ENCODE measurements around the gene BTBD6. TPM values are rescaled to one million over a fixed set of nuclear protein-coding genes. Genes with fewer than 3 reads are reported as not detected.

BTBD6 gene
- total and polyA plus RNA-seq, 2 donors (not counting 1 experiment from before 2014, with no cell fraction given) = 31.9 to 49.9 TPM

GRCh38 chr14:105256292-105256960 lies 8.1 kb downstream of the BTBD6 start:
- Histone ChIP-seq H3K79me2 (ENCODE audit: control insufficient read depth, insufficient read depth, low read length) (no peaks in the 10 kb centered on the region), H3K4me1 (ENCODE audit: control insufficient read depth, extremely low read depth, insufficient read depth, low read length) (peaks cover 2% of the 10 kb centered on the region), H2AFZ (ENCODE audit: low read length) (no peak overlapping the region), H3K9ac (ENCODE audit: insufficient read depth, low read length) (no peak overlapping the region), H3K4me3 (replicated peaks in 1 of 4; ENCODE audit: control extremely low read depth in 1 of 4, insufficient read depth in 1 of 4, low read depth in 3 of 4, low read length in 4 of 4) (no peak overlapping the region), H4K20me1 (ENCODE audit: control insufficient read depth, extremely low read depth, insufficient read depth, low read length) (no peaks in the 10 kb centered on the region), H3K27me3 (ENCODE audit: control insufficient read depth, insufficient read depth, low read length) (no peaks in the 10 kb centered on the region), H3K4me2 (ENCODE audit: extremely low read depth, insufficient read depth, low read length) (no peak overlapping the region), H3K27ac (ENCODE audit: insufficient read depth, low read length) (no peak overlapping the region), H3K36me3 (ENCODE audit: control insufficient read depth, insufficient read depth, low read length) (peaks cover 5% of the 10 kb centered on the region), H3K9me3 (ENCODE audit: control insufficient read depth, insufficient read depth, low read depth, low read length) (no peaks in the 10 kb centered on the region)
- DNase-seq (ENCODE audit: low read depth in 2 of 2) = no peak
- TF ChIP-seq EZH2 (IDR thresholded peaks at IDR 0.05; ENCODE audit: low read length, missing control alignments) (no peak), CTCF (conservative IDR thresholded peaks at IDR 0.05 in 1 of 2, IDR thresholded peaks at IDR 0.05 in 1 of 2; ENCODE audit: low read depth in 1 of 2, low read length in 2 of 2) (no peak)

- no peaks in the 10 kb centered on the region for H3K9me3 ChIP-seq (ENCODE audit: control insufficient read depth, insufficient read depth, low read depth, low read length)
- H3K79me2 ChIP-seq (ENCODE audit: control insufficient read depth, insufficient read depth, low read length) = no peaks in the 10 kb centered on the region
- no peak overlapping the region for H3K4me3 ChIP-seq (replicated peaks in 1 of 4; ENCODE audit: control extremely low read depth in 1 of 4, insufficient read depth in 1 of 4, low read depth in 3 of 4, low read length in 4 of 4)
- no peaks in the 10 kb centered on the region for H3K27me3 ChIP-seq (ENCODE audit: control insufficient read depth, insufficient read depth, low read length)
- H2AFZ ChIP-seq (ENCODE audit: low read length) = no peak overlapping the region
- TF ChIP-seq CTCF (conservative IDR thresholded peaks at IDR 0.05 in 1 of 2, IDR thresholded peaks at IDR 0.05 in 1 of 2; ENCODE audit: low read depth in 1 of 2, low read length in 2 of 2) = no peak
- no peak for TF ChIP-seq EZH2 (IDR thresholded peaks at IDR 0.05; ENCODE audit: low read length, missing control alignments)
- H3K36me3 ChIP-seq (ENCODE audit: control insufficient read depth, insufficient read depth, low read length) = peaks cover 3% of the 10 kb centered on the region
- no peak for DNase-seq (ENCODE audit: low read depth in 2 of 2)
- no peak overlapping the region for H3K9ac ChIP-seq (ENCODE audit: insufficient read depth, low read length)
- H3K4me1 ChIP-seq (ENCODE audit: control insufficient read depth, extremely low read depth, insufficient read depth, low read length) = peaks cover 2% of the 10 kb centered on the region
- H3K27ac ChIP-seq (ENCODE audit: insufficient read depth, low read length) = no peak overlapping the region
- no peak overlapping the region for H3K4me2 ChIP-seq (ENCODE audit: extremely low read depth, insufficient read depth, low read length)
- H4K20me1 ChIP-seq (ENCODE audit: control insufficient read depth, extremely low read depth, insufficient read depth, low read length) = no peaks in the 10 kb centered on the region
Measured at GRCh38 chr14:105257464-105257863, 9.1 kb downstream of the BTBD6 start.

- no peak overlapping the region for H3K9ac ChIP-seq (ENCODE audit: insufficient read depth, low read length)
- peak; percentile 30 to 50 for DNase-seq (ENCODE audit: low read depth in 2 of 2)
- no peaks in the 10 kb centered on the region for H3K27me3 ChIP-seq (ENCODE audit: control insufficient read depth, insufficient read depth, low read length)
- no peaks in the 10 kb centered on the region for H3K79me2 ChIP-seq (ENCODE audit: control insufficient read depth, insufficient read depth, low read length)
- peaks cover 2% of the 10 kb centered on the region for H3K4me1 ChIP-seq (ENCODE audit: control insufficient read depth, extremely low read depth, insufficient read depth, low read length)
- no peak overlapping the region for H3K27ac ChIP-seq (ENCODE audit: insufficient read depth, low read length)
- no peak overlapping the region for H3K4me2 ChIP-seq (ENCODE audit: extremely low read depth, insufficient read depth, low read length)
- H4K20me1 ChIP-seq (ENCODE audit: control insufficient read depth, extremely low read depth, insufficient read depth, low read length) = no peaks in the 10 kb centered on the region
- H3K36me3 ChIP-seq (ENCODE audit: control insufficient read depth, insufficient read depth, low read length) = no peaks in the 10 kb centered on the region
- H3K9me3 ChIP-seq (ENCODE audit: control insufficient read depth, insufficient read depth, low read depth, low read length) = no peaks in the 10 kb centered on the region
- no peak overlapping the region for H3K4me3 ChIP-seq (replicated peaks in 1 of 4; ENCODE audit: control extremely low read depth in 1 of 4, insufficient read depth in 1 of 4, low read depth in 3 of 4, low read length in 4 of 4)
- TF ChIP-seq CTCF (conservative IDR thresholded peaks at IDR 0.05 in 1 of 2, IDR thresholded peaks at IDR 0.05 in 1 of 2; ENCODE audit: low read depth in 1 of 2, low read length in 2 of 2) (no peak), EZH2 (IDR thresholded peaks at IDR 0.05; ENCODE audit: low read length, missing control alignments) (no peak)
- H2AFZ ChIP-seq (ENCODE audit: low read length) = no peak overlapping the region
Measured at GRCh38 chr14:105258846-105259245, 10.5 kb downstream of the BTBD6 start.
